K562 (cell line): Measurements from ENCODE around the gene SPINK4. TPM values are rescaled to one million over a fixed set of nuclear protein-coding genes. Genes with fewer than 3 reads are reported as not detected.

Experiments
- ATAC-seq: fragments of 200-7000 bp; cut with Tn5 transposase; 3 replicates; pipeline ENCODE4 v1.9.1; 2020; ENCODE audit warnings: moderate library complexity
- BruUV-seq: library from RNA; stranded (reverse); fragments of 400-500 nt; replicated peaks from 2 replicates; lab custom pipeline; 2021; lab: Mats Ljungman, UMichigan
- CTCF ChIA-PET: fragments of 300-600 bp; formaldehyde crosslinking; extraction: SDS; loops from one replicate; lab custom pipeline; 2021; ENCODE audit warnings: low intra/inter-chr PET ratio; lab: Yijun Ruan, JAX
- POLR2A ChIA-PET: fragments of 300-600, 350-650 bp; sonication (Branson Sonifier 250); formaldehyde crosslinking; extraction: SDS; loops from one replicate; lab custom pipeline; 2021; ENCODE audit warnings: antibody characterized with exemption, inconsistent platforms; lab: Yijun Ruan, JAX
- DNase-seq, 4 experiments: peaks; one replicate each; pipeline versions ENCODE4 v3.0.0 to v3.0.0-alpha.2; 2011 to 2018; ENCODE audit warnings: low spot score in 3 of 4, mixed read lengths in 3 of 4; ENCODE audit errors: extremely low read depth in 1 of 4
- FAIRE-seq: peaks from 2 replicates; lab custom pipeline; 2011; peaks lifted over from hg19 to GRCh38; lab: Jason Lieb, UNC
- H2AFZ ChIP-seq: 2 replicates; pipeline ENCODE4 v1.6.0; 2011; ENCODE audit warnings: low read depth, low read length, control low read depth, inconsistent platforms
- H3K27ac ChIP-seq: fragments of 200-600 bp; 3 replicates; pipeline ENCODE4 v1.8.0; 2011; ENCODE audit warnings: low read depth, mild to moderate bottlenecking, control low read depth, inconsistent platforms, low read length, moderate library complexity, mixed read lengths; ENCODE audit errors: extremely low read depth
- H3K27me3 ChIP-seq, 2 experiments: fragments of 300-600 bp in 1 of 2; 2 replicates in 1 of 2; 3 replicates in 1 of 2; pipeline versions ENCODE4 v1.6.0 to v1.8.0; 2011; ENCODE audit warnings: inconsistent platforms in 2 of 2, low read length in 2 of 2, mild to moderate bottlenecking in 1 of 2, mixed read lengths in 1 of 2, moderate library complexity in 1 of 2; ENCODE audit not compliant: control insufficient read depth in 2 of 2, insufficient read depth in 2 of 2
- H3K36me3 ChIP-seq: fragments of 300-600 bp; 3 replicates; pipeline ENCODE4 v1.8.0; 2011; ENCODE audit warnings: mild to moderate bottlenecking, low read length, inconsistent platforms; ENCODE audit not compliant: control insufficient read depth, insufficient read depth
- H3K4me1 ChIP-seq, 2 experiments: fragments of 200-600 bp in 1 of 2; replicated peaks in 1 of 2; 2 replicates in 1 of 2; 3 replicates in 1 of 2; pipeline versions ENCODE4 v1.5.1 to v1.8.0; 2011; ENCODE audit warnings: inconsistent platforms in 2 of 2, low read length in 2 of 2, mild to moderate bottlenecking in 1 of 2, mixed read lengths in 1 of 2, moderate library complexity in 1 of 2; ENCODE audit not compliant: control insufficient read depth in 2 of 2, insufficient read depth in 2 of 2
- H3K4me2 ChIP-seq: 2 replicates; pipeline ENCODE4 v1.6.1; 2011; ENCODE audit warnings: low read length, control low read depth, inconsistent platforms, mixed read lengths; ENCODE audit not compliant: insufficient read depth
- H3K4me3 ChIP-seq: fragments of 200-600 bp; sonication (generic), shearing (Covaris generic); 2 replicates; pipeline ENCODE4 v1.5.1; 2016; ENCODE audit warnings: control low read depth, inconsistent platforms
- H3K79me2 ChIP-seq: fragments of 200-600 bp; 3 replicates; pipeline ENCODE4 v1.8.0; 2011; ENCODE audit warnings: low read length, inconsistent platforms; ENCODE audit not compliant: control insufficient read depth, insufficient read depth
- H3K9ac ChIP-seq, 2 experiments: 2 replicates each; pipeline versions ENCODE4 v1.6.0 to v1.6.1; 2011; ENCODE audit warnings: low read depth in 2 of 2, low read length in 2 of 2, control low read depth in 1 of 2, inconsistent platforms in 1 of 2, mild to moderate bottlenecking in 1 of 2, mixed read lengths in 1 of 2; ENCODE audit not compliant: insufficient read depth in 1 of 2
- H3K9me1 ChIP-seq: one replicate; pipeline ENCODE4 v1.6.0; 2011; ENCODE audit warnings: inconsistent platforms, mild to moderate bottlenecking, low read length, moderate library complexity; ENCODE audit not compliant: control insufficient read depth, insufficient read depth
- H3K9me3 ChIP-seq: replicated peaks from 2 replicates; pipeline ENCODE4 v1.5.1; 2011; ENCODE audit warnings: low read depth, low read length, inconsistent platforms; ENCODE audit not compliant: control insufficient read depth, insufficient read depth
- H4K20me1 ChIP-seq: replicated peaks from 2 replicates; pipeline ENCODE4 v1.6.1; 2011; ENCODE audit warnings: low read length, inconsistent platforms, mixed read lengths; ENCODE audit not compliant: control insufficient read depth, insufficient read depth
- ADNP ChIP-seq: fragments of 200-800 bp; sonication (Bioruptor generic); IDR thresholded peaks from 2 replicates; pipeline ENCODE4 v1.6.1; 2016; ENCODE audit warnings: missing genetic modification characterization, missing compliant biosample characterization
- CBX3 ChIP-seq, 2 experiments: IDR thresholded peaks; 1 replicate in 1 of 2; 2 replicates in 1 of 2; pipeline ENCODE4 v1.6.1; 2012; ENCODE audit warnings: inconsistent platforms in 2 of 2, low read length in 2 of 2, borderline replicate concordance in 1 of 2, control low read depth in 1 of 2
- CHD1 ChIP-seq: fragments of 200-600 bp; sonication (generic); IDR thresholded peaks from one replicate; pipeline ENCODE4 v1.6.1; 2012; ENCODE audit warnings: mild to moderate bottlenecking, moderate library complexity, low read length, inconsistent platforms
- ESRRB ChIP-seq: fragments of 250-450 bp; sonication (Bioruptor Pico); IDR thresholded peaks from 2 replicates; pipeline ENCODE4 v1.5.0; 2020; ENCODE audit warnings: mild to moderate bottlenecking, moderate library complexity, borderline replicate concordance
- ETV5 ChIP-seq: sonication (generic); formaldehyde crosslinking; IDR thresholded peaks from 2 replicates; pipeline ENCODE4 v1.4.0; 2020; ENCODE audit warnings: low read depth, mild to moderate bottlenecking, missing genetic modification reagents
- HNRNPUL1 ChIP-seq: fragments of 200-400 bp; formaldehyde crosslinking; IDR thresholded peaks from 2 replicates; pipeline ENCODE4 v1.6.1; 2017; ENCODE audit warnings: low read length
- ILK ChIP-seq: fragments of 450-650 bp; IDR thresholded peaks from 2 replicates; pipeline ENCODE4 v1.6.1; 2016; ENCODE audit warnings: missing genetic modification characterization, low read depth, mild to moderate bottlenecking, missing compliant biosample characterization, moderate library complexity, borderline replicate concordance
- NCOA4 ChIP-seq: fragments of 450-650 bp; IDR thresholded peaks from 2 replicates; pipeline ENCODE4 v1.6.1; 2018; ENCODE audit warnings: mild to moderate bottlenecking; ENCODE audit not compliant: partially characterized antibody
- RCOR1 ChIP-seq, 2 experiments: IDR thresholded peaks; 2 replicates each; pipeline ENCODE4 v1.6.1; 2012; ENCODE audit warnings: low read depth in 2 of 2, low read length in 2 of 2, borderline replicate concordance in 1 of 2, improper control_type of control experiment in 1 of 2
- ZNF253 ChIP-seq: fragments of 250-450 bp; sonication (Bioruptor Pico); conservative IDR thresholded peaks from 2 replicates; pipeline ENCODE4 v1.6.1; 2021; ENCODE audit warnings: mild to moderate bottlenecking
- WGBS: fragments of 100-300 bp; shearing (Covaris generic); methylation state at CpG from one replicate; pipeline ENCODE4 v1.1.6; 2016; ENCODE audit warnings: low coverage, mixed read lengths; ENCODE audit not compliant: insufficient coverage; ENCODE audit errors: missing lambda C conversion rate; 5-methylcytosine and 5-hydroxymethylcytosine counted together
- in situ Hi-C: fragments of 300-500 bp; cut with MboI; formaldehyde crosslinking; loops from 4 replicates; pipeline ENCODE4 v1.15.0; 2018; ENCODE audit warnings: inconsistent platforms, mixed read lengths
- intact Hi-C: fragments of 100-400 bp; cut with micrococcal nuclease; formaldehyde crosslinking; loops from 2 replicates; pipeline ENCODE4 v1.14.2; 2022
- polyA plus RNA-seq, 8 experiments: library from polyadenylated mRNA; depleted of rRNA in 4 of 8; stranded (reverse) in 5 of 8; unstranded in 3 of 8; fragments of >200 nt; fragmentation: Nextera tagmentation in 2 of 8; fragmentation: Illumina TruSeq in 1 of 8; extraction: Ambion mirVana in 2 of 8; extraction: Trizol in 1 of 8; gene quantifications; 2 replicates each; pipeline versions ENCODE4 v1.2.1 to v1.2.3, GENCODE V29; 2011 to 2014; ENCODE audit warnings: inconsistent platforms in 1 of 8, missing spikeins in 1 of 8
- total RNA-seq, 7 experiments: library from RNA; depleted of rRNA in 6 of 7; stranded (reverse); fragments of >200 nt in 6 of 7; fragmentation: Illumina TruSeq in 2 of 7; extraction: Trizol in 2 of 7; gene quantifications; 2 replicates each; pipeline versions ENCODE4 v1.2.1 to v1.2.3, GENCODE V29; 2011 to 2021; ENCODE audit warnings: low replicate concordance in 1 of 7
- TF ChIP-seq, protein P1 (sequence below): fragments of 450-650 bp; IDR thresholded peaks from 2 replicates; pipeline ENCODE4 v1.6.1; 2017; ENCODE audit warnings: mild to moderate bottlenecking, moderate library complexity
- TF ChIP-seq, protein P2 (sequence below): fragments of 250-450 bp; sonication (Bioruptor Pico); IDR thresholded peaks from 2 replicates; pipeline ENCODE4 v1.5.0; 2021; ENCODE audit warnings: mild to moderate bottlenecking, borderline replicate concordance
- TF ChIP-seq, protein P3 (sequence below): fragments of 450-650 bp; IDR thresholded peaks from 2 replicates; pipeline ENCODE4 v1.7.0; 2016; ENCODE audit warnings: borderline replicate concordance

SPINK4 gene
- total and polyA plus RNA-seq, 9 of the 15 experiments (the other 6 are each of a cell fraction or from before 2014, with no cell fraction given): 0.74 to 5.5 (median 2.1) TPM; not detected in 2

DNA sequence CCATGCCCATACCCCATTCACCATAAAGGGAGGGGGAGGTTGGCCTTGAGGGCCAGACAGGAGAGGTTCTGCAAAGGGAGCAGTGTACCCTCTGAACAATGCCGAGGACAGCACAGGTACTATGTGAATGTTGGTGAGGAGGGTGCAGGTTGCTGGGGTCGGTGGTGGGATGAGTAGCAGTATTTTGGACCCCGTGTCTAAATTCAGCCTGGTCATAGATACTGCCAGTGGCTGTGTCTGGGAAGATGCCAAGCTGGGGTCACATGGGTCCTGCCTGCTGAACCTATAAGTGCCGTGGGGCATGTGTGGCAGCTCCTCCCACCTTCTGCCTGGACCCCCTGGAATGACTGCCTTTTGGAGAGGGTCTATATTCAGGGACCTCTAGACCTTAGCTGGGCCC is 11.4 kb upstream of the SPINK4 start:
- no peak overlapping the region for H3K9ac ChIP-seq
- TF ChIP-seq ETV5 (CRISPR knock-in tag) (no peak), CHD1 (no peak), HNRNPUL1 (no peak), ADNP (tag) (no peak), RCOR1 (IDR thresholded peaks at IDR 0.05; ENCODE audit: borderline replicate concordance in 1 of 2, low read depth in 2 of 2, low read length in 2 of 2) (no peak), ILK (no peak), ZNF253 (CRISPR knock-in tag) (no peak), CBX3 (IDR thresholded peaks at IDR 0.05; ENCODE audit: borderline replicate concordance in 1 of 2, low read length in 2 of 2) (no peak), ESRRB (CRISPR knock-in tag) (no peak), NCOA4 (no peak)
- TF ChIP-seq, protein P1, sequence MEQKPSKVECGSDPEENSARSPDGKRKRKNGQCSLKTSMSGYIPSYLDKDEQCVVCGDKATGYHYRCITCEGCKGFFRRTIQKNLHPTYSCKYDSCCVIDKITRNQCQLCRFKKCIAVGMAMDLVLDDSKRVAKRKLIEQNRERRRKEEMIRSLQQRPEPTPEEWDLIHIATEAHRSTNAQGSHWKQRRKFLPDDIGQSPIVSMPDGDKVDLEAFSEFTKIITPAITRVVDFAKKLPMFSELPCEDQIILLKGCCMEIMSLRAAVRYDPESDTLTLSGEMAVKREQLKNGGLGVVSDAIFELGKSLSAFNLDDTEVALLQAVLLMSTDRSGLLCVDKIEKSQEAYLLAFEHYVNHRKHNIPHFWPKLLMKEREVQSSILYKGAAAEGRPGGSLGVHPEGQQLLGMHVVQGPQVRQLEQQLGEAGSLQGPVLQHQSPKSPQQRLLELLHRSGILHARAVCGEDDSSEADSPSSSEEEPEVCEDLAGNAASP: no peak
- TF ChIP-seq, protein P2, sequence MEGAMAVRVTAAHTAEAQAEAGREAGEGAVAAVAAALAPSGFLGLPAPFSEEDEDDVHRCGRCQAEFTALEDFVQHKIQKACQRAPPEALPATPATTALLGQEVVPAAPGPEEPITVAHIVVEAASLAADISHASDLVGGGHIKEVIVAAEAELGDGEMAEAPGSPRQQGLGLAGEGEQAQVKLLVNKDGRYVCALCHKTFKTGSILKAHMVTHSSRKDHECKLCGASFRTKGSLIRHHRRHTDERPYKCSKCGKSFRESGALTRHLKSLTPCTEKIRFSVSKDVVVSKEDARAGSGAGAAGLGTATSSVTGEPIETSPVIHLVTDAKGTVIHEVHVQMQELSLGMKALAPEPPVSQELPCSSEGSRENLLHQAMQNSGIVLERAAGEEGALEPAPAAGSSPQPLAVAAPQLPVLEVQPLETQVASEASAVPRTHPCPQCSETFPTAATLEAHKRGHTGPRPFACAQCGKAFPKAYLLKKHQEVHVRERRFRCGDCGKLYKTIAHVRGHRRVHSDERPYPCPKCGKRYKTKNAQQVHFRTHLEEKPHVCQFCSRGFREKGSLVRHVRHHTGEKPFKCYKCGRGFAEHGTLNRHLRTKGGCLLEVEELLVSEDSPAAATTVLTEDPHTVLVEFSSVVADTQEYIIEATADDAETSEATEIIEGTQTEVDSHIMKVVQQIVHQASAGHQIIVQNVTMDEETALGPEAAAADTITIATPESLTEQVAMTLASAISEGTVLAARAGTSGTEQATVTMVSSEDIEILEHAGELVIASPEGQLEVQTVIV (CRISPR knock-in tag): no peak
- TF ChIP-seq, protein P3, sequence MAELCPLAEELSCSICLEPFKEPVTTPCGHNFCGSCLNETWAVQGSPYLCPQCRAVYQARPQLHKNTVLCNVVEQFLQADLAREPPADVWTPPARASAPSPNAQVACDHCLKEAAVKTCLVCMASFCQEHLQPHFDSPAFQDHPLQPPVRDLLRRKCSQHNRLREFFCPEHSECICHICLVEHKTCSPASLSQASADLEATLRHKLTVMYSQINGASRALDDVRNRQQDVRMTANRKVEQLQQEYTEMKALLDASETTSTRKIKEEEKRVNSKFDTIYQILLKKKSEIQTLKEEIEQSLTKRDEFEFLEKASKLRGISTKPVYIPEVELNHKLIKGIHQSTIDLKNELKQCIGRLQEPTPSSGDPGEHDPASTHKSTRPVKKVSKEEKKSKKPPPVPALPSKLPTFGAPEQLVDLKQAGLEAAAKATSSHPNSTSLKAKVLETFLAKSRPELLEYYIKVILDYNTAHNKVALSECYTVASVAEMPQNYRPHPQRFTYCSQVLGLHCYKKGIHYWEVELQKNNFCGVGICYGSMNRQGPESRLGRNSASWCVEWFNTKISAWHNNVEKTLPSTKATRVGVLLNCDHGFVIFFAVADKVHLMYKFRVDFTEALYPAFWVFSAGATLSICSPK: no peak
- TF ChIP-seq, all 486 proteins: peak for 0
- ChIA-PET CTCF (interaction anchor here (1.7 to 1.9 kb wide), 2 partner anchors 186 to 494 kb away, joined by 5 to 6 read pairs; no protein-coding TSS in a partner anchor), POLR2A (no interaction called here)
- ATAC-seq (no peak), DNase-seq (no peak), FAIRE-seq (no peak)
- H3K36me3 ChIP-seq: no peaks in the 10 kb centered on the region
- peaks cover 0 to 4% of the 10 kb centered on the region in 2 experiments; a peak in 2 of 5 replicates for H3K4me1 ChIP-seq
- H3K9me1 ChIP-seq: no peaks in the 10 kb centered on the region
- H3K27ac ChIP-seq: no peak overlapping the region
- no peak overlapping the region for H3K4me3 ChIP-seq
- in situ Hi-C loops (loop anchor here (5.0 to 25.0 kb wide), 3 partner anchors 146 to 841 kb away; partner anchors contain the start of genes ACO1, NDUFB6, SMIM27 and TOPORS), intact Hi-C loops (loop anchor here (10.0 kb wide), 1 partner anchor 234 kb away; no protein-coding TSS in a partner anchor)
- H3K4me2 ChIP-seq: no peak overlapping the region
- no peaks in the 10 kb centered on the region for H3K79me2 ChIP-seq
- no peaks in the 10 kb centered on the region for H4K20me1 ChIP-seq
- BruUV-seq: no TSS peak
- no peak overlapping the region for H2AFZ ChIP-seq
- WGBS: 23% methylated on average over 3 of the region's 4 CpGs
- no peaks in the 10 kb centered on the region for H3K9me3 ChIP-seq
- H3K27me3 ChIP-seq: no peaks in the 10 kb centered on the region
